HG03066 (cell line): ENCODE measurements around the gene MEF2C.

Experiments
- ATAC-seq: cut with Tn5 transposase; IDR thresholded peaks from one replicate; pipeline ENCODE4 v1.9.1; 2021; ENCODE audit warnings: low read depth; ENCODE audit not compliant: unreplicated experiment

MEF2C gene

GRCh38 chr5:88679638-88680037 is 203.3 kb downstream of the MEF2C start:
- ATAC-seq = no peak

- no peak for ATAC-seq
These were observed 204.1 kb downstream of the MEF2C start for GRCh38 chr5:88678770-88679381.

GRCh38 chr5:88677943-88678769 is 204.8 kb downstream of the MEF2C start:
- no peak for ATAC-seq

- ATAC-seq = no peak
These were observed 205.5 kb downstream of the MEF2C start for GRCh38 chr5:88677376-88677895.

- ATAC-seq = no peak
These were observed 206.2 kb downstream of the MEF2C start for GRCh38 chr5:88676637-88677375.

- ATAC-seq = peak; percentile 27
These were observed 207.0 kb downstream of the MEF2C start for GRCh38 chr5:88675708-88676636.

- ATAC-seq = peak; percentile 23
These were observed 207.7 kb downstream of the MEF2C start for GRCh38 chr5:88675168-88675707.

- peak; percentile 65 for ATAC-seq
These were observed 208.4 kb downstream of the MEF2C start for GRCh38 chr5:88674356-88675167.

GRCh38 chr5:88673253-88674105 is 209.5 kb downstream of the MEF2C start:
- no peak for ATAC-seq

GRCh38 chr5:88672644-88673252 is 210.2 kb downstream of the MEF2C start:
- no peak for ATAC-seq

- ATAC-seq = no peak
These were observed 211.2 kb downstream of the MEF2C start for GRCh38 chr5:88671505-88672499.

- no peak for ATAC-seq
These were observed 211.9 kb downstream of the MEF2C start for GRCh38 chr5:88671106-88671504.

GRCh38 chr5:88670461-88670860 is 212.5 kb downstream of the MEF2C start:
- ATAC-seq = no peak

- no peak for ATAC-seq
These were observed 213.5 kb downstream of the MEF2C start for GRCh38 chr5:88669371-88670050.

- ATAC-seq = peak; percentile 4
These were observed 215.3 kb downstream of the MEF2C start for GRCh38 chr5:88667496-88668201.
